ENCODE data around the gene SERPIND1.

DNA sequence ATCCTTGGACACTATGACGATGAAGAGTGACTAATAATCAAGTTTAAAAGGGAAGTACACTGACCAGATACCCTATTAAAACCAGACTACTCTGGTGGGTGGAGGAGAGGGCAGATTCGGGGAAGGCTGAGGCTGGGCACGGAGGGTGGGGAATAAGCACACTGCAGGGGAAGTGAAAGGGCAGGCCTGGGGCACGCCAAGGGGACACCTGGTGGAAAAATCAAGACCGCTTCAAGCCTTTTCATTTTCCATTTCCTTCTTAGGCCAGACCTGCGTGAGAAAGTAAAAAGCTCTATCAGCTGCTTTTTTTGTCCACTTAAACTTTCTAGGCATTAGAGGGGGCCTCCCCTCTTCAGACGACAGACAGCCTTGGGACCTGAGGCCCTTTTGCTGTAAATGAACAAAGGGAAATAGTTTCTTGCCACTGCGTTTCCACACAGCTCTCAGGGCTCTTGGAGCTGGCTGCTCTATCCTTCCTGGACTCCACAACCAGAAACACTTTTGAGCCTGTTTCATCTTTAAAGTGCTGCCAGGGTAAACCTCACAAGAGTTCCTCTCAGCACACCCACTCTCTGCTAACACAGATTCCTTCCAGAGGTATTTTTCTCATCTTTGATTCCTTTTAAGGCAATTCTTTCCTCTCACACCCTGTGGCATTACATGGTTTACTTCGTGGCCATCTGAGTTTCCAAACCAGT is 25.0 kb upstream of the SERPIND1 start:
- TF ChIP-seq CTCF (IDR thresholded peaks at IDR 0.05; ENCODE audit: control extremely low read depth in 1 of 3, insufficient read depth in 1 of 3, low read depth in 1 of 3, low read length in 3 of 3) (no peak), RBBP5 (IDR thresholded peaks at IDR 0.05; ENCODE audit: borderline replicate concordance, low read depth, low read length) (no peak), SP1 (IDR thresholded peaks at IDR 0.05; ENCODE audit: low read depth, low read length) (no peak), HDAC2 (IDR thresholded peaks at IDR 0.05; ENCODE audit: borderline replicate concordance in 1 of 2, low read depth in 2 of 2, low read length in 2 of 2) (no peak), SP2 (IDR thresholded peaks at IDR 0.05; ENCODE audit: low read length) (no peak), TAF7 (optimal IDR thresholded peaks at IDR 0.05; ENCODE audit: borderline replicate concordance, low read depth, low read length) (no peak), GTF2F1 (IDR thresholded peaks at IDR 0.05; ENCODE audit: borderline replicate concordance, low read depth, low read length) (no peak), EP300 (IDR thresholded peaks at IDR 0.05; ENCODE audit: borderline replicate concordance in 1 of 2, low read depth in 2 of 2, low read length in 2 of 2) (no peak), POLR2A (IDR thresholded peaks at IDR 0.05; ENCODE audit: control extremely low read depth in 1 of 2, low read depth in 2 of 2, low read length in 2 of 2) (no peak), JUND (IDR thresholded peaks at IDR 0.05; ENCODE audit: low read length) (no peak)
- TF ChIP-seq, protein P1, sequence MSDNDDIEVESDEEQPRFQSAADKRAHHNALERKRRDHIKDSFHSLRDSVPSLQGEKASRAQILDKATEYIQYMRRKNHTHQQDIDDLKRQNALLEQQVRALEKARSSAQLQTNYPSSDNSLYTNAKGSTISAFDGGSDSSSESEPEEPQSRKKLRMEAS (IDR thresholded peaks at IDR 0.05) = no peak

All from H1 (cell line).